Thymus (tissue), 11 donors: Measurements from ENCODE around the gene MAP2K5. TPM values are rescaled to one million over a fixed set of nuclear protein-coding genes. Genes with fewer than 3 reads are reported as not detected.
A peak's percentile ranks its signal among the peaks of the same experiment; 100 is the strongest.

Experiments
- DNase-seq, 9 donors: peaks; one replicate each; pipeline ENCODE4 v3.0.0-alpha.2; 2013; ENCODE audit warnings: low spot score in 9 of 9, low read depth in 6 of 9, missing footprints in 1 of 9
- H3K27ac ChIP-seq, 2 donors: one replicate each; pipeline ENCODE4 v1.5.1; 2013; ENCODE audit warnings: control low read depth in 1 of 2, low read depth in 1 of 2, low read length in 1 of 2, mild to moderate bottlenecking in 1 of 2, moderate library complexity in 1 of 2
- H3K27me3 ChIP-seq, 2 donors: one replicate each; pipeline ENCODE4 v1.5.1; 2013; ENCODE audit warnings: low read length in 1 of 2; ENCODE audit not compliant: control insufficient read depth in 2 of 2, insufficient read depth in 1 of 2
- H3K36me3 ChIP-seq, 2 donors: one replicate each; pipeline ENCODE4 v1.5.1; 2013; ENCODE audit warnings: low read length in 1 of 2, mild to moderate bottlenecking in 1 of 2, moderate library complexity in 1 of 2; ENCODE audit not compliant: control insufficient read depth in 2 of 2, insufficient read depth in 2 of 2
- H3K4me1 ChIP-seq, 2 donors: one replicate each; pipeline ENCODE4 v1.5.1; 2013; ENCODE audit warnings: low read length in 2 of 2; ENCODE audit not compliant: control insufficient read depth in 2 of 2, insufficient read depth in 2 of 2
- H3K4me3 ChIP-seq, 2 donors: one replicate each; pipeline ENCODE4 v1.5.1; 2013; ENCODE audit warnings: low read length in 2 of 2, control low read depth in 1 of 2, mild to moderate bottlenecking in 1 of 2
- H3K9me3 ChIP-seq, 2 donors: one replicate each; pipeline ENCODE4 v1.5.1; 2013; ENCODE audit warnings: low read length in 1 of 2, mild to moderate bottlenecking in 1 of 2; ENCODE audit not compliant: control insufficient read depth in 2 of 2, insufficient read depth in 1 of 2
- WGBS: extraction: QIAGEN DNeasy Blood & Tissue Kit; methylation state at CpG from one replicate; pipeline ENCODE4 v1.1.7; 2013; 5-methylcytosine and 5-hydroxymethylcytosine counted together
- polyA plus RNA-seq: library from polyadenylated mRNA; stranded (reverse); fragments of 200-250 nt; gene quantifications from one replicate; pipeline ENCODE4 v1.2.3, GENCODE V29; 2013
- total RNA-seq: library from RNA; stranded (reverse); fragments of 120-200 nt; gene quantifications from one replicate; pipeline ENCODE4 v1.2.4, GENCODE V29; 2013
- donor health status: healthy.

MAP2K5 gene
- total and polyA plus RNA-seq, 2 donors, result 9.4 to 16.3 TPM

DNA sequence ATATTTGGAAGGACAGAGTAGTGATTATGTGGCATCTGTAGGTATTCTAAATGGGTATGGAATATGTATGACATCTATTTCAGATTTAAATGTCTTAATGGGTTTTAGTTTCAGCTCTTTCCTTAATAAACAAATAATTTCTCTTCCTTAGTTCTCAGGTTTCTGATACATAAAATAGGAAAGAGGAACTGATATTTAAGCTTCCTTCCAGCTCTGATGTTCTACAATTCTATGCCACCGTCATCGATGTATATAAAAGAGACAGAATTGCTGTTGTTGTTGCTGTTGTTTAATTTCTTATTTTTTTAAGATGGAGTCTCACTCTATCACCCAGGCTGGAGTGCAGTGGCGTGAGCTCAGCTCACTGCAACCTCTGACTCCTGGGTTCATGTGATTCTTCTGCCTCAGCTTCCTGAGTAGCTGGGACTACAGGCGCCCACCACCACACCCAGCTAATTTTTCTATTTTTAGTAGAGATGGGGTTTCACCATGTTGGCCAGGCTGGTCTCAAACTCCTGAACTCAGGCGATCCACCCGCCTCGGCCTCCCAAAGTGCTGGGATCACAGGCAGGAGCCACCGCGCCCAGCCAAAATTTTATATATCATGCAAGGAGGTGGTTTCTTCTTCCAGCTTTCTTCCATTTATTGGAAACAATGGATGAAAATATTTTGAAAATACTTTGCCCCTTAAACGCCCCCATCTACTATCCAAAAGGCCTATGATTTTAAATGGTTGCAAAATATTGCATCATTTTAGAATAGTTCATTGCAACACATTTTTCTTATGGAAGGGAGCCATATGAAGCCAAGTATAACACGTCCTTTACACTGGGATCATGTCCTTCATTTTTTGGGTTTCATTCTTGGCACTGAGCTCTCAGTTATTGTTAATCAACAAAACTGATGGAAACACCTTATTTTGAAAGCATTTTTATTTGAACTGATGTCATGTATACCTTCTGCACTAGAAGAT, 35.4 kb upstream of the MAP2K5 start:
- Histone ChIP-seq H3K9me3 (no peaks in the 10 kb centered on the region), H3K27ac (no peak overlapping the region)

GRCh38 chr15:67508407-67508806, 34.1 kb upstream of the MAP2K5 start:
- Histone ChIP-seq H3K4me1 (no peaks in the 10 kb centered on the region), H3K9me3 (no peaks in the 10 kb centered on the region), H3K36me3 (no peaks in the 10 kb centered on the region), H3K4me3 (no peak overlapping the region), H3K27me3 (no peaks in the 10 kb centered on the region), H3K27ac (no peak overlapping the region)
- DNase-seq, result no peak
- 95% methylated on average over 3 of the region's 3 CpGs for WGBS

More for the DNA sequence above, 35.4 kb upstream of the MAP2K5 start:
- no peak for DNase-seq
- Histone ChIP-seq H3K4me3 (no peak overlapping the region), H3K4me1 (no peaks in the 10 kb centered on the region), H3K27me3 (no peaks in the 10 kb centered on the region), H3K36me3 (no peaks in the 10 kb centered on the region)
- 94% methylated on average over 11 of the region's 11 CpGs for WGBS

DNA sequence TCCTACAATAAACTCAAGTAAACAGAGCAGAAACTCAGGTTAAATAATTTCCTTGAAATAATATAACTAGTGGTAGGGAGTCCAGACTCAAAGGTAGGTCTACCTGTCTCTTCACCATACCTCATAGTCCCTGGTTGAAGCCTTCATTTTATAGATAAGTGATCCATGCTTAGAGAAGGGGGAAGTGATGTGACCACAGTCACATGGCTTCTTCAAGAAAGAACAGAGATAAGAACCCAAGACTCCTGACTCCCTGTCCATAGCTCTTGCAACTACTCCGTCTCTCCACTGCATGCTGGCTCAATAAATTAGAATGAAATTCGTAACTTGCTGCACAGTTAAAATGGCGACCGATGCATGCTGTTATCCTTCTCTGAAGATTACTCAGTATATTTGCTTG, 32.6 kb upstream of the MAP2K5 start:
- DNase-seq, result no peak
- H3K27me3 ChIP-seq, result no peaks in the 10 kb centered on the region
- 97% methylated on average over 4 of the region's 4 CpGs for WGBS

GRCh38 chr15:67510597-67511190, 31.8 kb upstream of the MAP2K5 start:
- Histone ChIP-seq H3K4me3 (no peak overlapping the region), H3K27me3 (no peaks in the 10 kb centered on the region), H3K36me3 (no peaks in the 10 kb centered on the region), H3K27ac (no peak overlapping the region), H3K9me3 (no peaks in the 10 kb centered on the region), H3K4me1 (no peaks in the 10 kb centered on the region)
- WGBS, result 97% methylated on average over 7 of the region's 7 CpGs
- DNase-seq, result no peak

More for the DNA sequence above, 32.6 kb upstream of the MAP2K5 start:
- Histone ChIP-seq H3K27ac (no peak overlapping the region), H3K36me3 (no peaks in the 10 kb centered on the region), H3K4me1 (no peaks in the 10 kb centered on the region), H3K4me3 (no peak overlapping the region), H3K9me3 (no peaks in the 10 kb centered on the region)

DNA sequence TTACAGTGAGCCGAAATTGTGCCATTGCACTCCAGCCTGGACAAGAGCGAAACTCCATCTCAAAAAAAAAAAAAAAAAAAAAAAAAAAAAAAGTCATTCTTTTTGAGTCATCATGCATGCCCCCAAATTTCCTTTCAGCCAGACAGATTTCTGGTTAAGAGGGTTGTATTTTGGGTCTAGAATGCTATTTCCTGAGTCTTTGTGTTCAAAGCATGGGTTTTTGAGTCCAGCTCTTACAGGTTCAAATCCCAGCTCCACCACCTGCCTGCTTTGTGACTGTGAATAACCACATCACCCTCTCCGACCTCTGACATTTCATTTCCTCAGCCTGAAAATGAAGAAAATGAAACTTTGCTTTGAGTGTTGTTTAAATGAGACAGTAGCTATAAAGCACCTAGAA, 30.9 kb upstream of the MAP2K5 start:
- WGBS, result 92% methylated on average over 3 of the region's 3 CpGs
- no peak overlapping the region for H3K4me3 ChIP-seq
- no peak overlapping the region for H3K27ac ChIP-seq
- H3K4me1 ChIP-seq, result no peaks in the 10 kb centered on the region
- no peaks in the 10 kb centered on the region for H3K9me3 ChIP-seq
- H3K27me3 ChIP-seq, result no peaks in the 10 kb centered on the region
- H3K36me3 ChIP-seq, result no peaks in the 10 kb centered on the region
- peak in 1 of 9 donors; percentile 12 for DNase-seq

DNA sequence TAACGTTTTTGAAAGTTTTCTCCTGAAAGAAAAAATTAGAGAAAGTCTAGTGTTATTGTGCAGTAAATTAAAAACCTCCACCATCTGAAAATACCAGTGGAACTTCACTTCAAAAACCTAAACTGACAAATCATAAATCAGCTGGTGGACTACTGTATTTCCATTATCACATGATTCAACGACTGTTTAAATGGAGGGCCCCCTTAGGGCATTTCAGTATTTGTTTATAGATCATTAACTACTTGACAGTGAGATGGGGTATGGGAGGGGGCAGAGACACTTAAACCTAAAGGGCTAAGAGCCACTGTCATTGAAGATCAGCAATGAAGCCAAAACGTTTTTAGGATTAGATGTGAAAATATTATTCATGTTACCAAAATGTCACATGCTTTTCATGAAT, 30.4 kb upstream of the MAP2K5 start:
- H3K4me3 ChIP-seq, result no peak overlapping the region
- H3K27ac ChIP-seq, result no peak overlapping the region
- H3K27me3 ChIP-seq, result no peaks in the 10 kb centered on the region
- no peaks in the 10 kb centered on the region for H3K4me1 ChIP-seq
- DNase-seq, result no peak
- WGBS, result 80% methylated on average over 3 of the region's 3 CpGs
- H3K9me3 ChIP-seq, result no peaks in the 10 kb centered on the region
- H3K36me3 ChIP-seq, result no peaks in the 10 kb centered on the region

DNA sequence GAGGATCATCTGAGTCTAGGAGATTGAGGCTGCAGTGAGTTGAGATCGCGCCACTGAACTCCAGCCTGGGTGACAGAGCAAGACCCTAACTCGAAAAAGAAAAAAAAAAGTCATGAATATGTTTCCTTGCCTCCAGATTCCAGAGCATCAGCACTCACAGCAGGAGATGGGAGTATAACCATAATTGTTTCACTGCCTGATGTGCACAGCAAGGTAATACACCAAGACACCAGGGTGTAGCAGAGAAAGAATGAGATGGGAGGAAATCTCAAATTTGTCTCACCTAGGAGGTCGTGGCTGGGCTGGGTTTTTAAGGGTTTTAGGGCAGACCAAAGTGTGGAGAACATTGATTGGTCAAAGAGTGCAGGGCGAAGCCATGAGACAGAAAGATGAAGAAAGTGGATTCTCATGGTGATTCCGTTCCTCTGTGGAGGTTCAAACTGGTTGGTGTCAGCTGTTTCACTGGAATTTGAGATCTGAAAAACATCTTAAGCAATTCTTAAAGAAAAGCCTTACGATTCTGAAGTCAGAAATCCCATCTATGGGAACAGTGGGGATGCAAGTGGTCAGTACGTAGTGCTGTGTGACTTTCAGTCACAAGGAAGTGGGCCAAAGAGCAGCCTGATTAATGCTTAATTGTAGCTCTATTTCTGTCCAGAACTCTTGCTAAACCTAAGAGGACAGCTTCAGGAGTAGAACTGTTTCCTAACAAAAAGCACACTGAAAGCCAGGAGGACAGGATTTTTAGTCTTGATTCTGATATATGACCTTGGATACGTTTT, 29.4 kb upstream of the MAP2K5 start:
- no peaks in the 10 kb centered on the region for H3K4me1 ChIP-seq
- H3K36me3 ChIP-seq, result no peaks in the 10 kb centered on the region
- H3K27ac ChIP-seq, result no peak overlapping the region
- no peak for DNase-seq
- H3K9me3 ChIP-seq, result no peaks in the 10 kb centered on the region
- no peak overlapping the region for H3K4me3 ChIP-seq
- no peaks in the 10 kb centered on the region for H3K27me3 ChIP-seq
- WGBS, result 91% methylated on average over 9 of the region's 9 CpGs

GRCh38 chr15:67515090-67515489, 27.4 kb upstream of the MAP2K5 start:
- no peaks in the 10 kb centered on the region for H3K4me1 ChIP-seq
- WGBS, result 99% methylated on average over 3 of the region's 3 CpGs
- no peak overlapping the region for H3K27ac ChIP-seq
- no peak overlapping the region for H3K4me3 ChIP-seq
- no peak for DNase-seq
- no peaks in the 10 kb centered on the region for H3K36me3 ChIP-seq
- no peaks in the 10 kb centered on the region for H3K9me3 ChIP-seq
- no peaks in the 10 kb centered on the region for H3K27me3 ChIP-seq

DNA sequence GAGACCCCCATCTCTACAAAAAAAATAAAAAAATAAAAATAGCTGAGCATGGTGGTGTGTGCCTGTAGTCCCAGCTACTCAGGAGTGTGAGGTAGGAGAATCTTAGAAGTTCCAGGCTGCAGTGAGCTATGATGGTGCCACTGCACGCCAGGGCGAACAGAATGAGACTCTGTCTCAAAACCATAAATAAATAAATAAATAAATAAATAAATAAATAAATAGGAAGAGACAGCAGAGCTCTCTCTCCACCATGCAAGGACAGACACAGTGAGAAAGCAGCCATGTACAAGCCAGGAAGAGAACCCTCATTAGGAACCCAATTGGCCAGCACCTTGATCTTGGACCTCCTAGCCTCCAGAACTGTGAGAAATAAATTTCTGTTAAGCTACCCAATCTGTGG, 26.9 kb upstream of the MAP2K5 start:
- Histone ChIP-seq H3K9me3 (no peaks in the 10 kb centered on the region), H3K27ac (no peak overlapping the region), H3K36me3 (no peaks in the 10 kb centered on the region), H3K27me3 (no peaks in the 10 kb centered on the region), H3K4me1 (peaks cover under 1 to 3% of the 10 kb centered on the region in 2 donors), H3K4me3 (no peak overlapping the region)
- over 99% methylated on average over 2 of the region's 2 CpGs for WGBS
- DNase-seq, result no peak
